SK-N-MC (cell line): ENCODE results near the gene C1QTNF3.

Experiments
- DNase-seq: peaks from one replicate; pipeline ENCODE4 v3.0.0-alpha.2; 2011; ENCODE audit warnings: low read depth, low spot score
- H3K27ac ChIP-seq: fragments of 200-600 bp; sonication (generic); 2 replicates; pipeline ENCODE4 v1.5.1; 2016; ENCODE audit warnings: mixed run types
- H3K36me3 ChIP-seq: fragments of 200-600 bp; sonication (generic); 2 replicates; pipeline ENCODE4 v1.6.1; 2017; ENCODE audit warnings: antibody characterized with exemption, low read length, mixed read lengths; ENCODE audit not compliant: insufficient read depth
- H3K4me3 ChIP-seq: fragments of 200-600 bp; sonication (generic); 2 replicates; pipeline ENCODE4 v1.5.1; 2016
- H3K9ac ChIP-seq: fragments of 200-600 bp; sonication (generic); 2 replicates; pipeline ENCODE4 v1.8.0; 2017; ENCODE audit warnings: mixed run types, mixed read lengths; ENCODE audit not compliant: insufficient read length
- H3K9me3 ChIP-seq: fragments of 200-600 bp; sonication (generic); 2 replicates; pipeline ENCODE4 v1.6.1; 2017; ENCODE audit warnings: low read depth, mild to moderate bottlenecking, antibody characterized with exemption, low read length, moderate library complexity, mixed read lengths
- EZH2 ChIP-seq: fragments of 200-600 bp; sonication (generic); IDR thresholded peaks from one replicate; pipeline ENCODE4 v1.6.1; 2017; ENCODE audit warnings: antibody characterized with exemption
- FOXP2 ChIP-seq: optimal IDR thresholded peaks from 2 replicates; pipeline ENCODE3; 2011; ENCODE audit warnings: mild to moderate bottlenecking, moderate library complexity; ENCODE audit not compliant: insufficient read depth; ENCODE audit errors: extremely low read length, control extremely low read depth
- POLR2AphosphoS5 ChIP-seq: IDR thresholded peaks from 2 replicates; pipeline ENCODE4 v1.6.1; 2012; ENCODE audit warnings: mild to moderate bottlenecking, low read depth, low read length, borderline replicate concordance

C1QTNF3 gene

DNA sequence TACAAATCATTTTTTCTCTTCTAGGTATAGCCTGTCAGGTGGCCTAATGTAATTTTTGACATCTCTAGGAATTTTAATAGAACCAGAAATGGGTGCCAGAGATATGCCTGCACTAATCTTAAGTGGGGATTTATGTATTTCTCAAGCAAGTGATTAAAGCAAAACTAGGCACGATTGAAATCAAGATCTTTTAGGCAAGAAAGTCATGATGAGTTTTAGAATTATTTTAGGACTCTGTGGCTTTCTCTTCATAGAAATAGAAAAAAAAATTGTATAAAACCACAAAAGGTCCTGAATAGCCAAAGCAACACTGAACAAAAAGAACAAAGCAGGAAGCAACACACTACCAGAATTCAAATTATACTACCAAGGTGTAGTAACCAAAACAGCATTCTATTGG is 34.2 kb downstream of the C1QTNF3 start:
- Histone ChIP-seq H3K27ac (peak overlapping the region; percentile 85; the same call in 1 of the 2 replicates), H3K36me3 (peaks cover 16% of the 10 kb centered on the region), H3K9me3 (no peaks in the 10 kb centered on the region), H3K9ac (peak overlapping the region; percentile 88), H3K4me3 (peak overlapping the region; percentile 94)
- DNase-seq, result no peak
- TF ChIP-seq FOXP2 (no peak), EZH2 (no peak), POLR2AphosphoS5 (no peak)

DNA sequence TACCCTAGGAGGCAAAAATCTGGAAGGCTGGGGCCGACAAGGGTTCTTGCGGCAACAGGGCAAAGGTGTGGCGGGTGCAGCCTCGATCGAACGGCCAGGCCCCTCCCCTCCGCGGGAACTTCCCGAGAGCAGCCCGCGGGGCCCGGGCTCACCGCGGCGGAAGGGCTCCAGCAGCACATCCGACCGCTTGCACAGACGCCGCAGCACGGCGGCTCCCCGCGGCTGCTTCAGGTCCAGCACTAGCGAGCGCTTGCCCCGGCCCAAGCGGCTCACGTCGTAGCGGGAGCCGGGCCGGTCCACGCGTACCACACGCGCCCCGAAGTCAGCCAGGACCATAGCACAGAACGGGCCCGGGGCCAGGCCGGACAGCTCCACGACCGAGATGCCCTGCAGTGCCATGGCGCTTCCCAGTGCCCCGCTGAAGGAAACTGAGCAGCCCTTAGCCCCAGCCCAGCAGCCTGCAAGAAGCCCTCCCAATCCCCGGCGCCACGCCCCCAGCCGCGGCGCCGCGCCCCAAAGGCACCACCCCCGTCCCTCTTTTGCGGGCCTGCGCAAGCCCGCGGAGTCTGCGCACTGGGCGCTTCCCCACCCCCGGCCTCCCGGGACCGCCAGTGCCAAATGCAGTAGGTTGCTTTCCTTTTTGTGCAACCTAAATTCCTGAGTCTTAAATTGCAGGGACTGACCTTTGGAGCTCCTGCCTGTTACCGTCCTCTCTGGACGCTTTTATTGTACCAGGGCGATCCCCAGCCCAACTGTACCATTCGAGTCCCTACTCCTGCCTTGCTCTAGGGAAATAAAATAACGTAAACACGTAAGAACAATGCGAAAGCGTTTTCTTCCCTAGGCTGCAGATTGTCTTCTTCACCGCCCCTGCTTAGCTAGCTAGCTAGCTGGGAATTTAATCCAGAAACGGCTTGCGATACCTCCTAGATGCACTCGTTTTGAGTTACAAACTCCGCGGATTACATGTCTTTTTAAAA is 35.1 kb downstream of the C1QTNF3 start, which contains the start of gene AMACR:
Gene AMACR (minus strand): TSS at position 430 of the 980 bp plus-strand sequence. CDS start 31 bp downstream, at position 399.
- peak; percentile 48 for DNase-seq
- Histone ChIP-seq H3K27ac (peak within 1 kb of the TSS; percentile 85), H3K9me3 (no peaks in the 10 kb centered on the region), H3K36me3 (peaks cover 20% of the 10 kb centered on the region), H3K4me3 (peak within 1 kb of the TSS; percentile 94), H3K9ac (peak within 1 kb of the TSS; percentile 88)
- TF ChIP-seq POLR2AphosphoS5, result peak; percentile 97
- no peak for TF ChIP-seq EZH2

DNA sequence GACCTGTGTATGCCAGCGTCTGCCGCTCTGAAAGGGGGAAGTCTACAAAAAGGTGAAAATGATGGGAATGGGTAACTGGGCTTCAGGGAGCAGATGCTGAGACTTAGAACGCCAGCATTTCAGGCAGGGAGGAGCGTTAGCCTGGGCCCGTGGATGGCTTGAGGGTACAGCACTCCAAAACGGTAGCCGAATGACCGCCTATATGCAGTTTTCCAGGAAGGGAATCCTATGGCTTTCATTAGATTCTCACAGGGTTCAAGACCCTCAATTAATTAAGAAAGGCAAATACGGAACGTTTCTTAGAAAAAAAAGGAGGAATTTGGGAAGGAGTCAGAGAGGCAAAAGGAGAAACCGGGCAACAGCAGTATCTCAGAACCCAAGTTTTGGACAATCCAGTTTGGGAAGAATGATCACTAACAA is 35.8 kb downstream of the C1QTNF3 start:
- Histone ChIP-seq H3K9me3 (no peaks in the 10 kb centered on the region), H3K9ac (peak overlapping the region; percentile 77), H3K27ac (no peak overlapping the region), H3K36me3 (peaks cover 20% of the 10 kb centered on the region), H3K4me3 (peak overlapping the region; percentile 94)
- no peak for TF ChIP-seq FOXP2
- no peak for TF ChIP-seq EZH2
- no peak for TF ChIP-seq POLR2AphosphoS5
- DNase-seq, result no peak

DNA sequence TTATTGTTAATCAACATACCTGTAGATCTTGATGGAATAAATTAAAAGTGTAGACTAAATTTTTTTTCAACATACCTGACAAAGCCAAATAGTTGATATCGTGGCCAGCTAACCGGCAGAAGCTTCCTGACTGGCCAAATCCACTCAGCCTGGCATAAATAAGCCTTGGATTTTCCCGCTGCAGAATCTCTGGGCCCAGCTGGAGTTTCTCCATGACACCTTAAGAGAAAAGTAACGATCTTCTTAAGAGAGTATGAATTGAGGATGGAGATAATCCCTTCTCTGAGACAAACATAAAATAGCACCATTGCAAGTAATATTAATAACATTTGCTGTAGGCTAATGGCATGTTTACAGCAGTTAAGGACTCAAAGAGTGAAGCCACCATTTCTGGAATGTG is 37.3 kb downstream of the C1QTNF3 start:
- Histone ChIP-seq H3K9me3 (no peaks in the 10 kb centered on the region), H3K4me3 (no peak overlapping the region), H3K36me3 (peaks cover 20% of the 10 kb centered on the region), H3K27ac (no peak overlapping the region), H3K9ac (no peak overlapping the region)
- no peak for DNase-seq
- no peak for TF ChIP-seq FOXP2
- no peak for TF ChIP-seq POLR2AphosphoS5

DNA sequence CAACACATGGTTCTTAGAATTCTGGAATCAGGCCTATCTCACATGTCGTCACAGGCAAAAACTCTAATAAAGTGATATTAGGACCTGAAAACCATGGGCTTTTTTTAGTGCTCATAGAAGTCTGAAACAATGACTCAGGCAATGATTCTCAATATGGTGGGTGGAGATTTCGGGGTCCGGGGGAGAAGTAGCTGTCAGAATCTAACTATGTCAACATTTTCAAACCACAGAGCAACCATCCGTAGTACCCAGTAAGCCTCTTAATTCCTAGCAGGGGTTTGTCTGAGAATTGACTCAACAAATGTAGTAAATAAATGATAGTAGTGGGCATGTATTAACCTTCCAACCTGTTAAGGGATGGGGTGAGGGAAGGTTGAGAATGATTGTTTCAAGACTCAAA is 37.8 kb downstream of the C1QTNF3 start:
- Histone ChIP-seq H3K9me3 (no peaks in the 10 kb centered on the region), H3K4me3 (no peak overlapping the region), H3K27ac (no peak overlapping the region), H3K36me3 (peaks cover 20% of the 10 kb centered on the region), H3K9ac (no peak overlapping the region)
- DNase-seq, result no peak
- no peak for TF ChIP-seq FOXP2
- no peak for TF ChIP-seq EZH2
- no peak for TF ChIP-seq POLR2AphosphoS5

DNA sequence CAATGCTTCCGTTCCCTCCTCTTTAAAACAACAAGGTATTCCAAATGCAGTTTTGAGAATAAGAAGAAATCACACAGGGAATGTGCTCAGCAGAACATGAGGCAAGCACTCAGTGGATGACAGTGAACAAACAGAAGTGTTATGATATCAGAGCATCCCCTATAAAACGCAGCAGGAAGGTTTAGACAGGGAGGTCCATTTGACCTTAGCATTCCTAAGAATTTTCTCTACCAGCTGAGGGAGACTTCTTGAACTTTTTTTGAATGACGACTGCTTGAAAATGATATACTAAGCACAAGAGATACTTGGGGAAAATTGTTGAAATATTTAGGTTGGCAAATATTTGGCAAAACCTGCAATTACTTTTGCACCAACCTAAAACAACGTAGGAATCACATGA is 39.1 kb downstream of the C1QTNF3 start:
- Histone ChIP-seq H3K4me3 (no peak overlapping the region), H3K36me3 (peaks cover 20% of the 10 kb centered on the region), H3K9ac (no peak overlapping the region), H3K27ac (no peak overlapping the region), H3K9me3 (no peaks in the 10 kb centered on the region)
- TF ChIP-seq FOXP2, result no peak
- TF ChIP-seq EZH2, result no peak
- no peak for DNase-seq

DNA sequence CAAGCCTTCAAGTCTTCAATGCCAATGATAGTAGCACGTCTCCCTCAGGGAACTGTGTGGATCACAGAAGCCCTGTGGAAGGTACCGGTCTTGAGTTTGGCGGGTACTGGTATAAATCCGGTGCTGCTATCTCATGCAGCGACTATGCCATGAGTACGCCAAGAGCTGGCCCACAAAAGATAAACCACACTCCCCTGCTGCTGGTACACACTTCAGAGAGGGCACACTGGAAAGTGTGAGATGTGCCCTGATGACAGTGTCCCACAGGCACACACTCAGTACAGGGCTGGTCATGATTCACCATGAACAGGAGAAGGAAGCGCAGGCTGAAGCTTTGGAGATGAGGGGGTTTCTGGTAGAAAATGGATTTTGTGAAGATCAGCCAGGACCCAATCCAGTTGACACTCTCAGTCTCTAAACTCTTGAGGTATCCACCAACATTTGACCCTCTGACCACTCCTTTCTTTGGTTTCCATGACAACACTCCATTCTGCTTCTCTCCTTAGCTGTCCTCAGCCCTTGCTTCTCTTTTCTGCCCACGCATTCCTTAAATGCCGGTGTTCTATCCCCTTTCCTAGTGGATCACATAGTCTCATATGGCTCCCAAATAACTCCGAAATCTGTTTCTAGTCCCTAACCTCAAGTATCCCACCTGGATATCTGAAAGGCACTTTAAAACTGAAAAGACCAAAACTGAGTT is 40.2 kb downstream of the C1QTNF3 start:
- Histone ChIP-seq H3K36me3 (peaks cover 27% of the 10 kb centered on the region), H3K27ac (no peak overlapping the region), H3K9ac (no peak overlapping the region), H3K4me3 (no peak overlapping the region), H3K9me3 (no peaks in the 10 kb centered on the region)
- TF ChIP-seq EZH2 (no peak), POLR2AphosphoS5 (no peak), FOXP2 (no peak)
- DNase-seq, result no peak

DNA sequence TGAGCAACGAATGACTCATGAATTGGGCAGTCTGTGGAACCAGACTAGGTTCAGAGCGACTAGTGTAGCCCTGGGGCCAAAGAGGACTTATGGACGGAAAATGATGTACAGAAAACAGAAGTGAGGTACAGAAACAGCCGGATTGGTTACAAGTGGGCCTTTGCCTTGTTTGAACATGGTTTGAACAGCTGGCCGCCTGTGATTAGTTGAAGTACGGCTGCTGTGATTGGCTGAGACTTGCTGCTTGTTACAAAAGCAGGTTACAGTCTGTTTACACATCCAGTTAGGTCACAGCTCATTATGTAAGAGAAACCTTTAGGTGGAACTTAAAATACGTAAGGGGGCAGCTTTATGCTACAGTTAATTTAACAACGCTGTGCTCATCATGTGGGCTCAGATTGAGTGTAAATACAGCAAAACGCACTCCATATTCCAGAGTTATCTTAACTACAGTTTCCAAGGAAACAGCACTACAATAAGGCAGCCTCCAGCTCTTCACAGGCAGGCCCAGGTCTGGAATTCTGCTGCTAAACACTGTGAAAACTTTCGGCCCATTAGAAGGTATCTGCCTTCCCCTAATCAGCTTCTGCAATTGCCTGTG is 41.7 kb downstream of the C1QTNF3 start:
- H3K9me3 ChIP-seq, result no peaks in the 10 kb centered on the region
- DNase-seq, result no peak
- TF ChIP-seq EZH2, result no peak
- no peak for TF ChIP-seq POLR2AphosphoS5
- no peak for TF ChIP-seq FOXP2
- no peak overlapping the region for H3K4me3 ChIP-seq
- H3K36me3 ChIP-seq, result peaks cover 32% of the 10 kb centered on the region
- no peak overlapping the region for H3K9ac ChIP-seq
- no peak overlapping the region for H3K27ac ChIP-seq
